NCI-H187 (cell line): ENCODE measurements around the gene EFEMP2.
A peak's percentile ranks its signal among the peaks of the same experiment; 100 is the strongest.
"Not testable (repeated sequence)": the region's sequence is repeated elsewhere in the genome, so short reads cannot be mapped to it uniquely, and the experiment has no call there.

ENCODE experiments used
- DNase-seq, 2 experiments: peaks; one replicate each; lab custom pipeline; 2025; lab: John Stamatoyannopoulos, UW

Gene EFEMP2

DNA sequence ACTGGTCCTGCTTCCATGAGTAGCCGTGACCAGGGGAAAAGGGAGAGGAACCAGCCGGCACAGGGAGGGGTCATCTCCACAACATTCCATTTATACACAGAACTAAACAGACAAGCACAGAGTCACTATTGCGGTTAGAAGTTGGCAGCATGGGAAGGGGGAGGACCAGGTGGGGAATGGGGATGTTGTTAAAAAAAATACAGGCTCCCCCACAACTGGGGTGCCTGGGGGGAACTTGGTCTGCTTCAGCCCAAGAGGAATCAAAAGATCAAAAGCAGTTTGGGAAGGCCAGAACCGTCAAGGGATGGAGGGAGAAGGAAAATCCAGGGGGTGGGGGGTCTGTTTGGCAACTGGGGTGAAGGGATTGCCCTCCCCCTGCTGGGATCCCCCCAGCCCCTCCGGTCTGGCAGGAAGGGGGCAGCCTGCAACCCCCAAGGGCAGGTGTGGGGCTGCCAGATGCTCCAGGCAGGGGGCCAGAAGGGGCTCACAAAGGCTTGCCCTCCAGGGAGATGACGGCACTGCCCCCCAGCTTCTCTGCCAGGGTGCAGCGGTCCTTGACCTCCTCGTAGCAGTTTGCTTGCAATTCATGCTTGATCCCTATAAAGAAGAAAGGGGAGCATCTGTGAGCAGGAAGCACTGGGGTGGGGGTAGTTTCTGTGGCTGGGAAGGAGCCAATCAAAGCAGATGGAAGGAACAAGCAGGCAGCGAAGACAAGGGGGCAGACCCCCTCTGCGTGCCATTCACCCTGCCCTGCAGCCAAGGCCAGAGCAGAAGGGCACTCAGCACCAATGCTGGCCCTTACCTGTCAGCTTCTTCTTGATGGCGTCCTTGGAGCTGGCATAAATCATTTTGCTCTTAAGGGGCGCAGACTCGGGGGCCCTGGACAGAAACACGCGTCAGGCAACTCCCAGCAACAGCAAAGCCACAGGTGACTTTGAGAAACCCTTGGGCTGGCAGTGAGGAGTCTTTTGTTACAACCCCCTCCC lies 17.5 kb downstream of the EFEMP2 start:
- no peak for DNase-seq

GRCh38 chr11:65854161-65854592 lies 18.4 kb downstream of the EFEMP2 start:
- no peak for DNase-seq

DNA sequence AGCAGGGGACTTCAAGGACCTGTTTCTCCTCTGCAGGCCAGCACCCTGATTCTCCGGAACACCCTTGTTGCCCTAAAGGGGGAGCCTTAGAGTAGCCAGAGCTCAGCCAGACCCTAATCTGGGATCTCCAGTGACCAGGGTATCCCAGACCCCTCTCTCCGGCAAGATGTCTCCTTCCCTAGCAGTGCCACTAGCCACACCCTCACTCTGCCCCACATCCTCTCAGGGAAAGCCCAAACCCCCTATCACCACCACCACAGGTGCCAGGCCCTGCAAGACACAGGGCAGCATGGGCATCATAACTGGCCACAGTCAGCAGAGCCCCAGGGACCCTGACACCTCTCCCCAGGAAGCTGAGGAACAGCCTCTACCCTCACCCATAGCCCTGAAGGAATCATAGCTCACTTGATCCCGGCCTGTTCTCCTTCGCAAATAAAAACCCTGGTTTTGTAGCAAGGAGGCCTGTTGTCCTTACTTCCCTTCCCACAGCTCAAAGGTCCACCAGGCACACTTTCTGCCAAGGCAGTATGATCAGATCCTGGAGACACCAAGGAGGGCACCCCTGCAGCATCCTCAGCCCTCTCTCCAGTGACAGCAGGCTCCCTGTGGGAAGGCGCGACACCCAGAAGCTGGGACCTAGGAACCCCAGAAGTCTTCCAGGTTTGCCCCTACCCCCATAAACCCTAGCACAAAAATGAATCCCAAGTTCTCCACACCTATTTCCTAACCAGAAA lies 19.2 kb downstream of the EFEMP2 start:
- no peak for DNase-seq

DNA sequence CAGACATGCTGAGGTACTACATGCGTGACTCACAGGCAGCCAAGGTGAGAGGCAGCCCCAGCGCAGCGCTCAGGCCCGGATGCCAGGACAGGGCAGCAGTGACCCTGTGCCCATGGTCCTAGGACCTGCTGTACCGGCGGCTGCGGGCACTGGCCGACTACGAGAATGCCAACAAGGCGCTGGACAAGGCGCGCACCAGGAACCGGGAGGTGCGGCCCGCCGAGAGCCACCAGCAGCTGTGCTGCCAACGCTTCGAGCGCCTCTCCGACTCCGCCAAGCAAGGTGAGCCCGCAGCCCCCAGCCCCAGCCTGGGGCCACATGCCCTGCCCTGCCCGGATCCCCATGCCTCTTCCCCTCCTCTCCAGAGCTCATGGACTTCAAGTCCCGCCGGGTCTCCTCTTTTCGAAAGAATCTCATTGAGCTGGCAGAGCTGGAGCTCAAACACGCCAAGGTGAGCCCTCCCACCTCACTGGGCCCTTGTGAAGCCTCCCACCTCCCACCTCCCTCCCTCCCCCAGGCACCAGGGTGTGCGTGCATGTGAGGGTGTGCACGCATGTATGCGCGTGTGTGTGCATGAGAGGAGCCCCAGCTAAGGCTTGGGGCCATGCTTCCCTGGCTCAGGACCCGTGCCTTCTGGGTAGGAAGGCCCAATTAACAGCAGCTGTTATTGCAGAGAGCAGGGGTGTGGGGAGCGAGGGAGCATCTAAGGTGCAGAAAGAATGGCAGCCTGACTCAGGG lies 19.9 kb downstream of the EFEMP2 start:
- no peak for DNase-seq

DNA sequence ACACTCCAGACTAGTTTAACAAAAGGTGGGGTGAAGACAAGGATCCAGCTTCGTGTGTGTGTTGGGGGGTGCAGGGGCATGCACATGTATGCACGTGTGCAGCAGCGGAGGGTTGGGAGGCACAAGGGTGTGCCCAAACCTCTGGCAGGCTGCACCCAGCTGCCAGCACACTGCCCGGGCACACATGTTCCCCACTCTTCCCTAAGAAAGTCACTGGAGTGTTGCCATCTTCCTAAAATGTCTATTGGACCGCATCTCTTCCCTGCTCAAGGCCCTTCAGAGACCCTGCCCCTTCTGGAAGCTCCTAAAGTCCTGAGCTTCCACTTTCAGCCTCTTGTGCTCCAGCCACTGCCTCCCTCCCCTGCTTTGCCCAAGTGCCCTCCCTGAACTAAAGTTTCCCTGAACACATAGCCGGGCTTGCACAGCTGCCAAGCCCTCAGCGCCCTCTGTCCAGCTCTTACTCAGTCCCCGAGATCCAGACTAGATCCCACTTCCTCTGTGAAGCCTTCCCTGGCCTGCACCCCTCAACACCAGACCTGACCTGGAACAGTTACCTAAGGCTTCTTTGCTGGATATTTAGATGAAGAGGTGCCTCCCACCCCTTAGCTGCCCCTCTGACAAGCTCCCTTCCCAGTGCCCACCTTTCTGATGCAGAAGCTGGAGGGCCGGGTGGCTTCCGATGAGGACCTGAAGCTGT lies 20.6 kb downstream of the EFEMP2 start:
- DNase-seq: no peak

DNA sequence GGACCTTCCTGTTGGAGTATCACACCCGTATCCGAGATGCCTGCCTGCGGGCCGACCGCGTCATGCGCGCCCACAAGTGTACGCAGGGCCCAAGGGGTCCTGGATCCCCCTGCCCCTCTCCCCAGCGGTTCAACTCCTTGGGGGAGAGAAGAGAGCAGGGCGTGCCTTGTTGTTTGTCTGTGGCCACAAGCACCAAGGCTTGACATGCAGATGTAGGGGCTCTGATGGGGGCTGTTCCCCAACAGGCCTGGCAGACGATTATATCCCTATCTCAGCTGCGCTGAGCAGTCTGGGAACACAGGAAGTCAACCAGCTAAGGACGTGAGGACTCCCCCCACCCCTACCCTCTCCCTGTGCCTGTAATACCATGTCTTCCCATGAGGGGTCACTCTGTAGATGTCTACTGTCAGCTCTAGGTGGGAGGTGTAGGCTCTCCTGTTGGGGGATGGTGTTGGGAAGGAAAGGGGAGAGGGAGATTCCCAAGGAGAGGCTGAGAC lies 21.5 kb downstream of the EFEMP2 start:
- DNase-seq: no peak

GRCh38 chr11:65850217-65851082 lies 22.1 kb downstream of the EFEMP2 start:
- no peak for DNase-seq

DNA sequence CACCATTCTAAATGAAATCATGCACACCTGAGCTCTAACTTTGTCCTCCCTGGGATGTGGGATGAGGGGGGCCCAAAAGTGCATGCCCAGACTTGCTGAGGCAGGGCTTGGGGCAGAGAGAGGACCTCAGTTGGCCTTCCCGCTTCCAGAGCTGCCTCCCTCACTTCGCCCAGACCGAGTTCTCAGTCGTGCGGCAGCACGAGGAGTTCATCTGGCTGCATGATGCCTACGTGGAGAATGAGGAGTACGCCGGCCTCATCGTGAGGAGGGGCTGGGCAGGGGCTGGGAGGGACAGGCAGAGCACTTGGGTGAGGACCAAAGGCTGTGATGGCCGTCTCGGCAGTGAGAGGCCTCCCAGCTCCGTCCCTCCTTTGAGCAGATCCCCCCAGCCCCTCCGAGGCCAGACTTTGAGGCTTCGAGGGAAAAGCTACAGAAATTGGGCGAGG lies 22.8 kb downstream of the EFEMP2 start:
- no peak for DNase-seq

DNA sequence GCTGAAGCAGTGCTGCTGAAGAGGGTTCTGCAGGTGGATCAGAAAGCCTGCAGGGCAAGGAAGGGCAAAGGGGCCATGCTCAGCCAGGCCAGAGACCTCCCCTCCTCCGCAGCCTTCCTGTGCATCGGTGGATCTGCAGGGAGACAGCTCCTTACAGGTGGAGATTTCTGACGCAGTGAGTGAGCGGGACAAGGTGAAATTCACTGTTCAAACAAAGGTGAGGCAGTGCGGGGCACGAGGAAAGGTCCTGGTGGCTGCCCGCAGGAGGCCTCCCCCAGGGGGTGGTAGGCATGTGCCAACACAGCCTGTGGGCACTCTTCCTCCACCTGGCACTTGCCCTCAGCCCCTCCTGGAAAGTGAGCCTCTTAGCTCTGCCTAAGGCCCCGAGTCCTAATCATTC lies 23.2 kb downstream of the EFEMP2 start:
- DNase-seq: no peak

DNA sequence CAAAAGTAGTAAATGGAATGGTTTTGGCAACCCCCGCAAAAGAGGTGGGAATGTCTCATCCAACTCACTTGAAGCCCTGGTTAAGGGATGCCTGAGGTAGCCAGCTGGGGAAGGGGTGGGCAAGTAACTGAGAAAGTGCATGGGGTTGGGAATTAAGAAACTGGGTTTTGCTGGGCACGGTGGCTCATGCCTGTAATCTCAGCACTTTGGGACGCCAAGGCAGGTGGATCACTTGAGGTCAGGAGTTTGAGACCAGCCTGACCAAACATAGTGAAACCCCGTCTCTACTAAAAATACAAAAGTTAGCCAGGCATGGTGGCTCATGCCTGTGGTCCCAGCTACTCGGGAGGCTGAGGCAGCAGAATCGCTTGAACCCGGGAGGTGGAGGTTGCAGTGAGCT lies 23.9 kb downstream of the EFEMP2 start:
- not testable (repeated sequence) for DNase-seq

GRCh38 chr11:65847746-65848145 lies 24.9 kb downstream of the EFEMP2 start:
- no peak for DNase-seq

GRCh38 chr11:65844231-65844872 lies 28.2 kb downstream of the EFEMP2 start:
- DNase-seq: no peak

- no peak for DNase-seq
These were observed 28.8 kb downstream of the EFEMP2 start for GRCh38 chr11:65843811-65844210.

DNA sequence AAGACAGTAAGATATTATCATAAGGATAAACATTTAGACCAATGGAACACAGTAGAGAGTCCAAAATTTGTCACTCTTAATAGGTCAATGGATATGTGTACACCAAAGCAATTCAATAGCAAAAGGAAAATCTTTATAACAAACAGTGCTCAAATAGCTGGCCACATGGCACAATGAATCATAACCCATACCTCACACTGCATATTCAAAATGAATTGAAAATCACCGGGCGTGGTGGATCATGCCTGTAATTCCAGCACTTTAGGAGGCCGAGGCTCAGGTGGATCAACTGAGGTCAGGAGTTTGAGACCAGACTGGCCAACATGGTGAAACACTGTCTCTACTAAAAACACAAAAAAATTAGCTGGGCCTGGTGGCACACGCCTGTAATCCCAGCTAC lies 30.5 kb downstream of the EFEMP2 start:
- no peak for DNase-seq

- no peak for DNase-seq
These were observed 38.4 kb downstream of the EFEMP2 start for GRCh38 chr11:65834202-65834601.

DNA sequence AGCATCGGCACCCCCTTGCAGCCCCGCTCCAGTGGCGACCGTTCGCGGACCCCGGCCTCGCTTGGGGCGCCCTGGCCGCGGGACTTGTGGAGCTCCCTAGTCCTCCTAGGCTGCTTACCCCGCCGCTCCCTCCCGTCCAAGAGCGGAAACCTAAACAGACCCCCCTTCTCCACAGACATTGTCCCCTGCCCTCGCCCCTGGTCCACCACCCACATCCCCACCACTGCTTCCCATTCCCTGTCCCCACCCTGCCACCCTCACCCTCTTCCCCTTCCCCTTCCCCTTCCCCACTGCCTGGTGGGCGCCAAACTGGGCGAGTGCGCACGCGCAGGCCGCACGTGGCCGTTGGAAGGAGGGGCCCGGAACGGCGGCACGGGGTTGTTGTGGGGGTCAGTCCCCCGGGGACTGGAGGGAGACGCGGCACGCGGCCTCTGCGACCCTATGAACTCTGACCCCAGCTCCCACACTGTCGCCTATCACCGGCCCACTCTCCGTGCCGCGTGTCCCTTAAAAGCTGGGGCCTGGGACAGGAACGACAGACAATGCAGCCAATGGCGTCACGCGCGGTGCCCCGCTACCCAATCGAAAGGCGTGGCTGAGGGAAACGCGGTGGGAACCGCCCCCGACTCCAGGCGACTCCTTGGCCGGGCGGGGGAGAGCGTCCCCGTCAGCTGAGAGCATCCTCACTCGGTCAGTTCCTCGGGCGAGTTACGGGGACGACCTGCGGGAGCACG lies 39.1 kb downstream of the EFEMP2 start, which contains the start of gene SNX32:
Gene SNX32, plus strand, starts transcription at position 667 of the 734 bp plus-strand sequence. CDS start 103 bp downstream, outside the sequence.
- DNase-seq: peak; percentile 88 to 92

GRCh38 chr11:65832231-65832630 lies 40.4 kb downstream of the EFEMP2 start:
- not testable (repeated sequence) for DNase-seq

DNA sequence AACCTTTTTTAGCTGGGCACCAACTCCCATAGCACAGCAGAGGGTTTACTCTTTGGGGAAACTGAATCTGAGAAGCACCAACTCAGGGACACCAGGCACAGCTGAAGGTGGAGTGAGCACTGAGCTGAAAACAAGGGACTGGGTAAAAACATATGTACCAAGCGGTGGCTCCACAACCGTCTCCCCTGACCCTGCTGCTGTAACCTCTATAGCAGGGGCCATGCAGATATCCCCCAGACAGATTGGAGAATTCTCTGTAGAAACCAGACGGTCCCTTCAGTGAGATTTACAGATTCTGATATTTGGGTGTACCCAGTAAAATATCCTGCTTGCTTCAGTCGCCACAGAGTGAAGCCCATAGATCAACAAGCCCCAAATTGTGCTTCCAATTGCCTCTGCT lies 43.1 kb downstream of the EFEMP2 start:
- no peak for DNase-seq
